Natural killer cell treated with Interleukin-12 subunit alpha and Interleukin-12 subunit beta and Interleukin-15 and Interleukin-18, amount 100 ng/mL, for 72 hours (primary cell): Measurements from ENCODE around the gene PTPA. TPM values are rescaled to one million over a fixed set of nuclear protein-coding genes. Genes with fewer than 3 reads are reported as not detected.
"Not testable (repeated sequence)": the region's sequence is repeated elsewhere in the genome, so short reads cannot be mapped to it uniquely, and the experiment has no call there.

ENCODE experiments used
- ATAC-seq, 2 donors: fragments of 150-1000 bp; cut with Tn5 transposase in 1 of 2; sonication (Bioruptor Pico), chemical (Tn5 transposase) in 1 of 2; 2 replicates each; pipeline ENCODE4 v1.10.0; 2021
- DNase-seq: peaks from one replicate; pipeline ENCODE4 v3.0.0; 2022; ENCODE audit warnings: low spot score
- H3K27ac Mint-ChIP-seq, 2 donors: 1 replicate in 1 of 2; 2 replicates in 1 of 2; pipeline ENCODE4 v1.8.0; 2022; ENCODE audit warnings: mixed read lengths in 2 of 2, mild to moderate bottlenecking in 1 of 2, moderate library complexity in 1 of 2
- H3K27me3 Mint-ChIP-seq, 2 donors: 1 replicate in 1 of 2; 2 replicates in 1 of 2; pipeline ENCODE4 v1.8.0; 2022; ENCODE audit warnings: mixed read lengths in 2 of 2
- H3K36me3 Mint-ChIP-seq: one replicate; pipeline ENCODE4 v1.8.0; 2022; ENCODE audit warnings: mixed read lengths
- H3K4me1 Mint-ChIP-seq, 2 donors: 1 replicate in 1 of 2; 2 replicates in 1 of 2; pipeline ENCODE4 v1.8.0; 2022; ENCODE audit warnings: low read depth in 2 of 2, mixed read lengths in 2 of 2, mild to moderate bottlenecking in 1 of 2
- H3K4me3 Mint-ChIP-seq: one replicate; pipeline ENCODE4 v1.8.0; 2022; ENCODE audit warnings: mixed read lengths
- H3K9me3 Mint-ChIP-seq: 2 replicates; pipeline ENCODE4 v1.8.0; 2022; ENCODE audit warnings: mixed read lengths
- total RNA-seq, 2 donors: library from RNA; stranded (reverse); gene quantifications; one replicate each; pipeline ENCODE4 v1.2.3, GENCODE V29; 2022

The PTPA gene
- total RNA-seq, 2 donors from 2014 or later: 75.7 to 133 TPM

DNA sequence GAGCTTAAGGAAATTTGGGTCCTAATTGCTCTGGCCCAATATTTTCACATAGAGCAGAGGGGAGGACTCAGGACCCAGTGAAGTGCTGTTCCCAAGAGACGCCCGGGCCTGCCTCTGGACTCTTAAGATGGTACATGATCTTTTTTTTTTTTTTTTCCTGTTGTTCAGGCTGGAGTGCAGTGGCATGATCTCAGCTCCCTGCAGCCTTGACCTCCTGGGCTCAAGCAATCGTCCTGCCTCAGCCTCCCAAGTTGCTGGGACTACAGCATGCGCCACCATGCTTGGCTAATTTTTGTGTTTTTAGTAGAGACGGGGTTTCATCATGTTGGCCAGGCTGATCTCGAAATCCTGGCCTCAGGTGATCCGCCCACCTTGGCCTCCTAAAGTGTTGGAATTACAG lies 19.1 kb downstream of the PTPA start:
- H3K27ac Mint-ChIP-seq, H3K4me3 Mint-ChIP-seq, DNase-seq, H3K9me3 Mint-ChIP-seq, H3K4me1 Mint-ChIP-seq, H3K27me3 Mint-ChIP-seq, ATAC-seq: not testable (repeated sequence)
- H3K36me3 Mint-ChIP-seq: peaks cover 16% of the 10 kb centered on the region

DNA sequence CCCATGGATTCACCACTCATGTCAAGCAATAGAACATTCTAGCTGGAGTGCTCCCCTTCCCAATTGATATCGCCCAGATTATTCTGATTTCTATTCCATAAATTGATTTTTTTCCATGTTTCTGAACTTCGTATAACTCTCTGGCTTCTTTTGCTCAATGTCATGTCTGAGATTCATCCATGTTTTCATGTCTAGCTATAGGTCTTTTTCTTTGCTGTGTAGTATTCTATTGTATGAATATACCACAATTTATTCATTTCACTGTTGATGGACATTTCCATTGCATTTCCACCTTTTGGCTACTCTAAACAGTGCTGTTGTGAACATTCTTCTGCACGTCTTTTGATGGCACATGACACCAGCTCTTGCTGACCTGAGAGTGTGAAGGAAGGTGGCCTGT lies 19.6 kb downstream of the PTPA start:
- H3K4me3 Mint-ChIP-seq: no peak overlapping the region
- ATAC-seq (no peak), DNase-seq (no peak)
- H3K4me1 Mint-ChIP-seq: peaks cover 6 to 8% of the 10 kb centered on the region in 2 donors
- no peaks in the 10 kb centered on the region for H3K9me3 Mint-ChIP-seq
- H3K27me3 Mint-ChIP-seq: no peaks in the 10 kb centered on the region
- H3K27ac Mint-ChIP-seq: no peak overlapping the region
- H3K36me3 Mint-ChIP-seq: peaks cover 16% of the 10 kb centered on the region

DNA sequence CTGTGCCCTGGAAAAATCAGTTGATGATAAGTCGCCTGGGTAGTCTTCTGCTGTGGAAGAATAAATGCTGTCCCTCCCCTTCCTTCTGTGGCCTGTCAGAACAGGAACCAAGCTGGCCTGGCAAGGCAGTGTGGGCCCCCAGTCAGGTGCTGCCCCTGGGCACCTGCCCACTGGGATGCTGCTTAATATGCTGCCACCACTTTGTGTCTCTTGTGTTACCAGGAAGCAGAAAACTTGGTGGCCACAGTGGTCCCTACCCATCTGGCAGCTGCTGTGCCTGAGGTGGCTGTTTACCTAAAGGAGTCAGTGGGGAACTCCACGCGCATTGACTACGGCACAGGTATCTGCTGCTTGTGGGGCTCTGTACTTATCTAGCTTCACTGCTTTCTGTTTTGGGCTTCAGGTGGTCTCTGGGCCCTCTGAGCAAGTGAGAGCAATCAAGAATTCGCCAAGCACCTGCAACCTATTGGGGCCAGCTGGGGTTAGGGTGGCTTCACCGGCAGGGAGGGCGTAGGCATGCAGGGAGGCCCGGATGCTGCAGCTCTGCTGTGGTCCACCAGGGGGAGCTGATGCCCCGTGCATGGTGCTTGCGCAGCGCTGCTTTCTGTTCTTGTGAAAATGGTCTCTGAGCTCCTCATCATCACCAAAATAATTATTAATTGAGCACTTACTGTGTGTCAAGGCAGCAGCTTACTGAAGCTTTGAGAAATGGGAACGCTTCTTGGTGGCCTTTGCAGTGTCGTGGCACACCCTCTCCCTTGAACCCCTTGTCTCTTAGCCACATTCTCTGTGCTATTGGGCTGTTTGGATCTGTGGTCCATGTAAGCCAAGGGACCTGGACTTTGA lies 20.3 kb downstream of the PTPA start:
- H3K36me3 Mint-ChIP-seq: peaks cover 16% of the 10 kb centered on the region
- no peak overlapping the region for H3K27ac Mint-ChIP-seq

DNA sequence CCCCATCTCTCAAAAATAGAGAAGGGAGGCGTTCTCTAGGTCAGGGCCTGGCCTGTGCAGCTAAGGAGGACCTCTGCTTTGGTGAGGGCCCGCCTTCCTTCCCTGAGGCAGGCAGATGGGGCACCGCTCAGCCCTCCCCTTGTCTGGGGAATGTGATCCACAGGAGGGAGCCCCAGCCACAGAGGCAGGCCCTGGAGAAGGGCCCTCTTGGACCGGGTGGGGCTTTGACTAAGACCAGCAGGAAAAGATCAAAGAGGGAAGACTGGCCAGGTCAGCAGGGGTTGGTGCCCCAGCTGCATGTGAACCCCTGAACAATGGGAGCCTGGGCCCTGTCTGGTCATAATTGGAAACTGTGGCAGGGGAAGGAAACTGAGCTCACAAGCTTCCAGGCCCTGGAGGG lies 21.9 kb downstream of the PTPA start:
- Mint-ChIP-seq H3K4me1 (peaks cover 6% of the 10 kb centered on the region in 2 donors), H3K4me3 (no peak overlapping the region), H3K27me3 (no peaks in the 10 kb centered on the region), H3K36me3 (peaks cover 12% of the 10 kb centered on the region), H3K9me3 (no peaks in the 10 kb centered on the region), H3K27ac (no peak overlapping the region)
- ATAC-seq: no peak
- no peak for DNase-seq

More for the DNA sequence above, 20.3 kb downstream of the PTPA start:
- H3K4me3 Mint-ChIP-seq: no peak overlapping the region
- no peaks in the 10 kb centered on the region for H3K9me3 Mint-ChIP-seq
- H3K4me1 Mint-ChIP-seq: peaks cover 6 to 8% of the 10 kb centered on the region in 2 donors
- H3K27me3 Mint-ChIP-seq: no peaks in the 10 kb centered on the region
- ATAC-seq: peak; percentile 91 to 92
- DNase-seq: peak; percentile 83

- Mint-ChIP-seq H3K27me3 (no peaks in the 10 kb centered on the region), H3K4me1 (peaks cover 19 to 21% of the 10 kb centered on the region in 2 donors), H3K36me3 (peaks cover 12% of the 10 kb centered on the region), H3K9me3 (no peaks in the 10 kb centered on the region), H3K27ac (no peak overlapping the region), H3K4me3 (no peak overlapping the region)
- DNase-seq: no peak
- no peak for ATAC-seq
Measured at GRCh38 chr9:129135476-129135875, 24.3 kb downstream of the PTPA start.

- H3K36me3 Mint-ChIP-seq: peaks cover 6% of the 10 kb centered on the region
- no peaks in the 10 kb centered on the region for H3K9me3 Mint-ChIP-seq
- ATAC-seq: no peak
Measured at GRCh38 chr9:129136446-129137035, 25.3 kb downstream of the PTPA start.

DNA sequence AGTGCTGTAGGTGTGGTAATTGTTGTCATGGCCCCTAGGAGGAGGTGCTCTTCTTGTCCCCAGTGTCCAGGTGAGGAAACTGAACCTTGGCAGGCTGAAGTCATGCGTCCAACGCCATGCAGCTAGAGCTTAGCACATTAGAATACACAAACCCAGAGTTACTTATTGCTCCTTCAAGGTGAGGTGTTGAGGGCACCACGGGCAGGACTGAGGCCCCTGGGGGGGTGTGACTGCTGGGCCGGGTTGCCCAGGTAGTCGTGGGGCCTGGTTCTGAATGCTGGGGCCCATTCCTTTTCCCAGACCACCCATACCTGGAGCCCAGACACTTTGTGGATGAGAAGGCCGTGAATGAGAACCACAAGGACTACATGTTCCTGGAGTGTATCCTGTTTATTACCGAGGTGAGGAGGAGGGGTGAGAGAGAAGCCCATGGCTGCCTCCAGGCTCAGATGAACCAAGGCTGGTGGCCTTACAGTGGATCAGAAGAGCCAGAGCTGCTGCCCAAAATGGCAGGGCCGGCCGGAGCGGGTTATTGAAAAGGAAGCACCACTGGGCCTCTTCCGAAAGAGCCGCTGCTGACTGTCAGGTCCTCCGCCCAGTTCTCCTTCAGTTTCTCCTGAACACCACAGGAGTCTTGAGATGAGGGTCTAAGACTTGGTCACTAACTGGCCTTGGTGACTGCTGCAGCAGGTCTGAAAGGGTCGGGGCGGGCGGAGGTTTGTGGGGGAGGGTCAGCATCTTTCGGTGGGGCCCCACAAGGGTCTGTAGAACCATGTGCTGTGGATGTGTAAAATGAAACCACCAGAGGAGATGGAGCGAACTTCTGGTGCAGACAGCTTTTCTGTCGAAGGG lies 26.3 kb downstream of the PTPA start:
- no peaks in the 10 kb centered on the region for H3K27me3 Mint-ChIP-seq
- peak overlapping the region in 1 of 2 donors; percentile 58 for H3K27ac Mint-ChIP-seq
- H3K4me1 Mint-ChIP-seq: peaks cover 18 to 29% of the 10 kb centered on the region in 2 donors
- peaks cover 6% of the 10 kb centered on the region for H3K36me3 Mint-ChIP-seq
- no peaks in the 10 kb centered on the region for H3K9me3 Mint-ChIP-seq
- no peak overlapping the region for H3K4me3 Mint-ChIP-seq
- ATAC-seq (no peak), DNase-seq (no peak)

More at GRCh38 chr9:129136446-129137035, 25.3 kb downstream of the PTPA start:
- Mint-ChIP-seq H3K27ac (no peak overlapping the region), H3K4me3 (no peak overlapping the region), H3K27me3 (no peaks in the 10 kb centered on the region), H3K4me1 (peaks cover 22 to 29% of the 10 kb centered on the region in 2 donors)
- no peak for DNase-seq

DNA sequence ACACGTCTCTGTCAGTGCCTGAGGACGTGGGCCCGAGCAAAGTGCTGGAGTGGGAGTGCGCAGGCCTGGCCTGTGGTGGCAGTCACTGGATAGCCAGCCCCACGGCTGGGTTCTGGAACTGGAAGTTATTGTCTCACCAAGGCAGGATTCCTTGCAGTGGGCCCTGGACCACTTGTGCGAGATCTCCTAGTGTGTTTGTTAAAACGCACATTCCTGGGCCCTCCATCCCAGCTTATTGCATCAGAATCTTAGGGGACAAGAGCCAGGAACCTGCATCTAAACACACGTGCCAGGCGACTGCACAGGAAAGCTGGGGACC lies 26.9 kb downstream of the PTPA start:
- Mint-ChIP-seq H3K4me1 (peaks cover 20 to 34% of the 10 kb centered on the region in 2 donors), H3K9me3 (no peaks in the 10 kb centered on the region), H3K27me3 (no peaks in the 10 kb centered on the region), H3K4me3 (no peak overlapping the region), H3K27ac (no peak overlapping the region), H3K36me3 (peaks cover 6% of the 10 kb centered on the region)
- DNase-seq (no peak), ATAC-seq (no peak)

DNA sequence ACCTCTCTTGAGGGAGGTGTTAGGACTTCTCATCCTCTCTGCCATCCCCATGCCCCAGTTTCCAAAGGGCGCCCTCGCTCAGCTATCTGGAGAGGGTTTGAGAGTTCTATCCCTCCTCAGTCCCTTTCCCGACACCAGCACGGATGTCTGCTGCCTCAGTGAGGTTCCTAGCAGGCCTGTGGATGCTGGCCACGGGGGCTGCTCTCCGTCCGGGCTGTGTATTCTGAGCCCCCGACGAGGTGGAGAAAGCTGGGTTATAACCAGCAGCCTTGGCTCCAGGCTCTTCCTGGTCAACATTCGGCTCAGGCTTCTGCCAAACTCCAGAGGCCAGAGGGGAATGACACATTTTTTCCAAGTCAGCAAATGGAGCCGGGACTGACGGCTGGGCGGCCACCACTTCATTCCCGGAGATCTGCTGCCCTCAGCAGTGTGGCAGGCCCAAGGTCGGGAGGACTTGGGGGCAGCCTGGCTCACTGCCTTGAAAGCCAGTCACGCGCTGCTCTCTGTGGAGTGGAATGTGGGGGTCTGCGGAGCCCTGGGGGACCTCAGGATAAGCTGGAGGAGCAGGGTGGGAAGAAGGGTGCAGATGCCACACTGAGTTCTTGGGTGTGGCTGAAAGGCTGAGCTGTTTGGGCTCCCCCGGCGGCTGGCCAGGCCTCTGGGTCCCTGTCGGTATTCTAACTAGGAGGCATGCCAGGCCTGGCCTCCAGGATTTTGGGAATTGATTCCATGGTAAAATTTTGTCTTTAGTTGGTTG lies 27.4 kb downstream of the PTPA start:
- no peak for ATAC-seq
- Mint-ChIP-seq H3K9me3 (no peaks in the 10 kb centered on the region), H3K4me3 (peak overlapping the region; percentile 86), H3K36me3 (peaks cover 3% of the 10 kb centered on the region), H3K4me1 (peaks cover 20 to 33% of the 10 kb centered on the region in 2 donors), H3K27me3 (no peaks in the 10 kb centered on the region), H3K27ac (peak overlapping the region; percentile 89 to 94)
- DNase-seq: no peak

DNA sequence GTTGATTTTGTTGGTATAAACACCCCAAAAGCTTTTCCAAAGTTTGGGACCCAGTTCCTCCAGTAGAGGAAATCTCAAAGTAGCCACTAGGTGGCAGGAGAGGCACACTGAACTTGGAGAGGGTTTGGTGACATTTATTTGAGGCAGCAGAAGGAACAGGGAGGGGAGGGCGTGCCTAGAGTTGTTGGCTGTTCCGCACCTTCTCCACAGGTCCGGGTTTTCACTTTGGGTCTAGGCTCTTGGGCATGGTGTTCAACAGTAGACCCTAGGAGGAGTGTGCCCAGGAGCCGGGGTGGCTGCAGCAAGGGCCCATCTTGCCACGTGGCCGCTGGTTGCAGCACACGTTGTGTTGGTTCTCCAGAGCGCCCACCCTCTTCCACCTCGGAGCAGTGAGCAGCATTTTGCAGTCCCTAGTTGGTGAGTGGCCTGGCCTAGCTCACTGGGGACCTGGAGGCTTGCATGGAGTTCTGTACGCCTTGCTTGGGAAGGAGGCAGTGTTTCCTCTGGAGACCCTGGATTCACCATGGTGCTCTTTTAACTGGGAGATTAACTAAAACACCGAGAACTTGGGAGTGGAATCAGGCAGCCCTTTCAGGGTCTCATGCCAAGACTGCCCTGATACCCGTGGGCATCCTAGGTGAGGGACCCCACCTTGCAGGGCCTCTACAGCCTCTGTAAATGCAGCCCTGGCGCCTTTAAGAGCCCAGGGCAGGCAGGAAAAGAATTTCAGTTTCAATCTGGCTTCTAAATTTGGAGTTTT lies 28.2 kb downstream of the PTPA start:
- Mint-ChIP-seq H3K4me1 (peaks cover 20 to 31% of the 10 kb centered on the region in 2 donors), H3K9me3 (no peaks in the 10 kb centered on the region), H3K27ac (peak overlapping the region; percentile 89 to 94), H3K36me3 (no peaks in the 10 kb centered on the region), H3K4me3 (peak overlapping the region; percentile 86), H3K27me3 (no peaks in the 10 kb centered on the region)
- peak; percentile 63 to 67 for ATAC-seq
- DNase-seq: peak; percentile 75

- H3K27ac Mint-ChIP-seq: peak overlapping the region; percentile 89 to 94
- H3K36me3 Mint-ChIP-seq: no peaks in the 10 kb centered on the region
- ATAC-seq (peak; percentile 93 to 94), DNase-seq (peak; percentile 87)
- no peaks in the 10 kb centered on the region for H3K27me3 Mint-ChIP-seq
- H3K9me3 Mint-ChIP-seq: no peaks in the 10 kb centered on the region
- peak overlapping the region; percentile 86 for H3K4me3 Mint-ChIP-seq
- H3K4me1 Mint-ChIP-seq: peaks cover 20 to 31% of the 10 kb centered on the region in 2 donors
Measured at GRCh38 chr9:129139993-129140396, 28.8 kb downstream of the PTPA start.

- DNase-seq: no peak
- ATAC-seq: peak; percentile 18 to 62
- Mint-ChIP-seq H3K4me1 (peaks cover 20 to 31% of the 10 kb centered on the region in 2 donors), H3K4me3 (peak overlapping the region; percentile 86), H3K27me3 (no peaks in the 10 kb centered on the region), H3K36me3 (no peaks in the 10 kb centered on the region), H3K9me3 (no peaks in the 10 kb centered on the region), H3K27ac (peak overlapping the region; percentile 89 to 94)
Measured at GRCh38 chr9:129140397-129141065, 29.3 kb downstream of the PTPA start.
